ENCODE results near the gene IL17RD.
"Not testable (repeated sequence)": the region's sequence is repeated elsewhere in the genome, so short reads cannot be mapped to it uniquely, and the experiment has no call there.

Gene IL17RD

GRCh38 chr3:57093489-57093888, 71.7 kb downstream of the IL17RD start:
- FAIRE-seq = no peak

GRCh38 chr3:57091521-57092273, 73.5 kb downstream of the IL17RD start:
- no peak for FAIRE-seq

- no peak for FAIRE-seq
Observed at GRCh38 chr3:57089043-57089442, 76.1 kb downstream of the IL17RD start.

- FAIRE-seq = no peak
Observed at GRCh38 chr3:57088503-57088902, 76.7 kb downstream of the IL17RD start.

- FAIRE-seq = no peak
Observed at GRCh38 chr3:57087361-57088092, 77.6 kb downstream of the IL17RD start.

GRCh38 chr3:57086201-57086600, 79.0 kb downstream of the IL17RD start:
- no peak for FAIRE-seq

GRCh38 chr3:57085211-57085610, 79.9 kb downstream of the IL17RD start:
- no peak for FAIRE-seq

GRCh38 chr3:57083266-57083995, 81.7 kb downstream of the IL17RD start:
- not testable (repeated sequence) for FAIRE-seq

GRCh38 chr3:57082481-57082880, 82.7 kb downstream of the IL17RD start:
- no peak for FAIRE-seq

GRCh38 chr3:57081173-57081572, 84.0 kb downstream of the IL17RD start:
- FAIRE-seq = no peak

GRCh38 chr3:57080171-57080570, 85.0 kb downstream of the IL17RD start:
- FAIRE-seq = no peak

- no peak for FAIRE-seq
Observed at GRCh38 chr3:57079474-57079831, 85.7 kb downstream of the IL17RD start.

GRCh38 chr3:57078635-57079473, 86.3 kb downstream of the IL17RD start:
- no peak for FAIRE-seq

- FAIRE-seq = no peak
Observed at GRCh38 chr3:57078344-57078634, 86.9 kb downstream of the IL17RD start.

- no peak for FAIRE-seq
Observed at GRCh38 chr3:57077630-57078343, 87.4 kb downstream of the IL17RD start.

GRCh38 chr3:57076422-57076951, 88.7 kb downstream of the IL17RD start:
- no peak for FAIRE-seq

GRCh38 chr3:57074135-57074534, 91.0 kb downstream of the IL17RD start:
- FAIRE-seq = no peak

- no peak for FAIRE-seq
Observed at GRCh38 chr3:57073628-57074027, 91.5 kb downstream of the IL17RD start.

- no peak for FAIRE-seq
Observed at GRCh38 chr3:57069503-57069902, 95.7 kb downstream of the IL17RD start.

GRCh38 chr3:57068437-57069089, 96.6 kb downstream of the IL17RD start:
- FAIRE-seq = no peak

GRCh38 chr3:57066471-57066870, 98.7 kb downstream of the IL17RD start:
- FAIRE-seq = no peak
